ENCODE results near the gene MAFF.

MAFF gene

DNA sequence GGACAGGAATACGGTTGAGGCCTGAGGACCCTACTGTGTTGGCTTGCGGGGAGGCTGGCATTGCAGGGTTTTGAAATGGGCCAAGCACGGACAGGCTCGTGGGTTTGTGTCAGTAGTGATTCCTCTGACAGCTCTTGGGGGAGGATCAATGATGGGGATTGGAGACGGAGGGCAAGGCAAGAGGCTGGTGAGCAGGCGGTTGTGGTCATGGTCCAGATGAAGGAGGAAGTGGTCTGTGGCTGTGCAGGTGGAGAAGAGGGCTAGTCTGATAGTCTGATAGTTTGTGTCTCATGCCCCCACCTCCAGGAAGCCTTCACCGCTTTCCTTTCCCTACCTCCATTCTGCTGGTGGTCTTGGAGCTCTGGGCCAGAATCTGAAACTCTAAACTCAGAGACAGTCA lies 3.0 kb downstream of the MAFF start:
- DNase-seq = peak in 3 of 4 experiments; percentile 25 to 57 (median 50)

- DNase-seq = peak in 1 of 4 experiments; percentile 33
Observed at GRCh38 chr22:38205261-38206128, 3.7 kb downstream of the MAFF start.

DNA sequence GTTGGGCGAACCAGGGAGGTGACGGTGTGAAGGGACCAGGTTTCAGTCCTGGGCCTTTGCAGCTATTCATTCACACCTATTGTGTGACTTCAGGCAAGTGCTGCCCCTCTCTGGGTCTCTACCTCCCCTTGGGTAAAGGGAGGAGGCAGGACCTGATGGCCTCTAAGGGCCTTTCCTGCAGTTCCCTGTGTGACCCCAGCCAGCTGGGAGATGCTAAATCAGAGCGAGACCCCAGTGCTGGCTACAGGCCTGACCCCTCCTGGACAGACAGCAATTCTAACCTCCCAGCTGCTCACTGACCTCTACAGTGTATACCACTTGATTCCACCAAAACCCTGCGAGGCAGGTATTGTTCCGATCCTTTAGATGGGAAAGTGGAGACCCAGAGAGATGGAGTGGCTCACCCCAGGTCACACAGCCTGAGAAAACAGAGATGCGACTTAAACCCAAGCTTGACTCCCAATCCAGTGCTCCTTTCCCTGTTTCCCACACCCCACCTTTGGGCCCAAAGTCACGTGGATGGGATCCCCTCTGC lies 6.2 kb downstream of the MAFF start:
- DNase-seq = no peak

GRCh38 chr22:38208551-38208968 lies 6.8 kb downstream of the MAFF start:
- peak; percentile 34 to 72 (median 62) for DNase-seq

DNA sequence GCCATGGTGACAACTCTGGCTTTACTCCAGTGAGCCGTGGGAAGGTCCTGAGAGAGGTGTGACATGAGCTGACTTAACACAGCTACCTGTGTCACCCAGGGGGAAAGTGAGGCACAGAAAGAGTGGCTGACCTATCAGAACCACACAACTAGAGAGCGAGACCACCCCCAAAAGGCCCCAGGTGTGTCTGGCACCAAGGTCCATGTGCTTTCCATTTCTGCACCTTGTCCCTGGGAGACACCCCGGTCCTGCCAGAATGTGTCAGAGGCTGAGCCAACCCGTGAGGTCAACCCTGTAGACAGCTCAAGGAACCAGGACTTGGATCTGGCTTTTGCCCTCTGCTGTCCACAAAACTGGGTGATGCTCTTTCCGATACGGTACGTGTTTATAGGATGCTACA lies 9.8 kb downstream of the MAFF start:
- DNase-seq = no peak

DNA sequence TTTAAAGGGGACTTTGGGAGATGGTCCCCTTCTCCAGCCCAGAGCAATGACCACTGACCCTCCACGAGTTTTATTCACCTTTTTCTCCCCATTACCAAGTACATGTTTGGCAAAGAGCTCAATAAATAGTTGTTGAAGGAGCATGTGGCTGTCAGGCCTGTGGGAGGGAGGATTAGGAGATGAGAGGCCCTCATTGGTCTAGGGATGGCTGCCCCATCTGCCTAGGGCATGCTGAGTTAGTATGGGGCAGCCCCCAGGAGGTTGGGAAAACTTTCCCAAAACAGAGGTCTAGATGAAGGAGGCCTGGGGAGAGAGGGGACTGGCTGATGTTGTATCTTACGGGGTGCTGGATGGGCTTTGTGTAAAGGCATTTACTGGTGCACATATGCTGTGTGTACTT lies 10.6 kb downstream of the MAFF start:
- no peak for DNase-seq

GRCh38 chr22:38213319-38213989 lies 11.7 kb downstream of the MAFF start:
- DNase-seq = peak; percentile 82 to 95 (median 88)

- DNase-seq = peak; percentile 74 to 86 (median 80)
Observed at GRCh38 chr22:38213990-38214301, 12.2 kb downstream of the MAFF start.

DNA sequence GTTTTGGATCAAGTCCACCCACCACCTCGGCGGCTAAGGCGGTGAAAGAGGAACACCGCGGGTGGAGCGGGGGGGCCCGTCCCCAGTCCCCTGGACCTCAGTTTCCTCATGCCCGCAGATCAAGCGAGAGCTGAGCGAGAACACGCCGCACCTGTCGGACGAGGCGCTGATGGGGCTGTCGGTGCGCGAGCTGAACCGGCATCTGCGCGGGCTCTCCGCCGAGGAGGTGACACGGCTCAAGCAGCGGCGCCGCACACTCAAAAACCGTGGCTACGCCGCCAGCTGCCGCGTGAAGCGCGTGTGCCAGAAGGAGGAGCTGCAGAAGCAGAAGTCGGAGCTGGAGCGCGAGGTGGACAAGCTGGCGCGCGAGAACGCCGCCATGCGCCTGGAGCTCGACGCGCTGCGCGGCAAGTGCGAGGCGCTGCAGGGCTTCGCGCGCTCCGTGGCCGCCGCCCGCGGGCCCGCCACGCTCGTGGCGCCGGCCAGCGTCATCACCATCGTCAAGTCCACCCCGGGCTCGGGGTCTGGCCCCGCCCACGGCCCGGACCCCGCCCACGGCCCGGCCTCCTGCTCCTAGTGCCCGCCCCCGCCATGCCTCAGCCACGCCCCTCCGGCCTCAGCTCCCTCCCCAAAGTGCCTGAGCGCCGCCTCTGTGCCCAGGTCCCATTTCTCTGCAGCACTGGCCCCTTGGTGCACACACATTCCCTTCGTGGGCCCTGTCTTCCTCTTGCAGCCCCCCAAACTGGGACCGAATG lies 12.7 kb downstream of the MAFF start:
- DNase-seq = peak; percentile 70 to 83 (median 77)

DNA sequence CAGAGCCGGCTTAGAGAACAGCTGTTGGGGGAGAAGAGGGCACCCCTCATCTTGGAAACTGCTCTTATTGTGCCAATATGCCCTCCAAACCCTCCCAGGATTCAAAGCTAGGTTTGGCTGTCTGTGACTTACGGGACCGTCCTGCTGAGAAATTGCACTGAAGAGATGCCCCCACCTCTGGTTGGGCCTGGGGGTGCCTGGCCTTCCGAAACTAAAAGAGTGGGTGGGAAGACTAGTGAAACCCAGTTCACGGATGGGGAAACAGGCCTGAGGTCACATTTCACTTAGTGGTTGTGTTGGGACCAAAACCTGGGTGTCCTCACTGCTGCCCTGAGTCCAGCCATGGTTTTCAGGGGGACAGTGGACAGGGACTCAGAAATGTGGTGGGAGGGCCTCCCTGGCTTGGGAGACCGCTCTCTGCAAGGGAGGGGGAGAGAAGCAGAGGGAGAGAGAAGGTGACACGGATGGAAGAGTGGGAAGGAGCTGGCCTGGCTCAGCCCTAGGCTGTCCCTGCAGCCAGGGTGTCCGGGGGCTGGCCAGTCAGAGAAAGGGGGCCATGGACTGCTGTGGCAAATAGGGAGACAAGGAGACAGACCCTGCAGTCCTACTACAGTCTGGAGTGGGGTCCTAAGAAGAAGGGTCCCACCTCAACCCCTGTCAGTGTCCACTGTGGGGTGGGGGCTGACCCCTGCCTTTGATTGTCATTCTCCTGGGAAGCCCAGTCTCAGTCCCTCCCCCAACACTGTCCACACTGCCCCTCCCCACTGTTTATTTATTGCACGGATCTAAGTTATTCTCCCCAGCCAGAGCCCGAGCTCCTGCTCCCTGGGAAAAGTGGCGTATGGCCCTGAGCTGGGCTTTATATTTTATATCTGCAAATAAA lies 13.6 kb downstream of the MAFF start:
- peak in 3 of 4 experiments; percentile 55 to 56 (median 55) for DNase-seq

DNA sequence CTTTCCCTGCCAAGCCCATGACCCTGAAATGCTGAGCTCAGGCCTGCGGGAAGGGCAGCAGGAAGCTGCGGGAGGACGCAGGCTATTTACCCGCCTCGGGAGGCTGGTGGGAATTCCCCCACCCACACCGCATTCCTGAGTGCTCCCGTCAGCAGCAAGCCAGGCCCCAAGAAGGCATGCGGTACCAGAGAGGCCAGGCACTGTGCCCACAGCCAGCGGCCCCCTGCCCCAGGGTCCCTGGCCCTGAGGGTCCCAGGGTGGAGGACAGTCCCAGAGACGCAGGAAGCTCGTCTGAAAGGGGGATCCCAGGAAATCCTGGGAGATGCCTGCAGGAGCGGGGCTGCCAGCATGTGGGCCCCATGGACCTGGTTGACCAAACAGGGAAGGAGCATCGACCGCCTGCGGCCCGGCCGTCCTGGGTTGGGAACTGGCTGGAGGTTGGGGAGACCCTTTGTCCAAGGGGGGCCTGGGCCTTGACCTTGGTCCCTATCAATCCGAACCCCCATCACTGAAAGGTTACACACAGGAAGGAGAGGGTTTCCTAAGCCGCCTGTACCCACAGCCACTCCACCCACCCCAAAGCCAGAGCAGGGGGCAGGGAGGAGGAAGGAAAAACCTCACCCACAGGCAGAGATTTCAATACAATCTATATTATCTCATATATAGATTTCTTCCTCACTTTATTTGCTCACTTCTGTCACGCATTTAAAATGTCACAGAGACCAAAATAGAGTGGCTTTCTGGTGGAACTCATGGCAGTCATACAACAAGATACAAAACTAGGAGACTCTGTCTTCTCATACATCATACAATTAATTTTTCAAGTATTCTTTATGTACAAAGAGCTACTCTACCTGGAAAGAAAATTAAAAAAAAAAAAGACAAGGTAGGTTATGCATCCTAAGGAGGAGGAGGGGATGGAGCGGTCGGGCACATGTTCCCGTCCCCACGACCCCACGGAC lies 17.1 kb downstream of the MAFF start:
- peak; percentile 84 to 94 (median 92) for DNase-seq

DNA sequence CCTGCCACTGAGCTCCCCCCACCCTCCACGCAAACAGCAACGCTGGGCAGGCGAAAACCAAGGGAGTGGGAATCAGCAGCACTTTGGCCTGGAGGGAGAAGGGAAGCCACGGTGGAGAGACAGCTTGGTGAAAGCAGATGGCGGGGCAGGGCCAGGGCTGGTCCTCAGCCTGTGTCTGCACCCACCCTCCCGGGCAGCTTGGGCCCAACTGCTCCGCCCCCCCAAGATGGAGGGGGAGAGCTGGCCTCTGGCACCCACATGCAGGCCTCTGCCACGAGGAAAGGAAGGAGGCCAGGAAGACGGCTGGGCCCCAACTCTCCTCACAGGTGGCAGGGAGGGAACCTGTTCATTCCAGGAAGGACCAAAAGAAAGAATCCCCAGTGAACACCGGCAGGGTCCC lies 17.8 kb downstream of the MAFF start:
- no peak for DNase-seq

DNA sequence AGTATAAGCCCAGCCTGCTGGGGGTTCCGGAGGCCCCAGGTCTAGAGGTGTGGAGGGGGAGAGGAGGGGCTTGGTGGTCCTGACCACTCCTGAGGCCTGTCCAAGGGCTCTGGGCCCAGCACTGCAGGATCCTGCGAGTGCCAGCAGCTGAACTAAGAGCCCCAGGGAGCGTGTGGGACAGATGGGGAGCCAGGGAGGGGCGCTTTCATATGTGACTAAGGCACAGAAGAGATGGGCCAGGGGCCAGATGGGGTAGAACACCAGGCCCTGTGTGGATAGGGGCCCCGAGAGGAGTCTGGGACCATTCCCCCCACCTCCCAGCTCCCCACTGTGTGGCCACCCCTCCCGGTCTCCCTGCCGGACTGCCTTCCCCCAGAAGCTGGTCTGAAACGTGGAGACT lies 18.4 kb downstream of the MAFF start:
- no peak for DNase-seq

DNA sequence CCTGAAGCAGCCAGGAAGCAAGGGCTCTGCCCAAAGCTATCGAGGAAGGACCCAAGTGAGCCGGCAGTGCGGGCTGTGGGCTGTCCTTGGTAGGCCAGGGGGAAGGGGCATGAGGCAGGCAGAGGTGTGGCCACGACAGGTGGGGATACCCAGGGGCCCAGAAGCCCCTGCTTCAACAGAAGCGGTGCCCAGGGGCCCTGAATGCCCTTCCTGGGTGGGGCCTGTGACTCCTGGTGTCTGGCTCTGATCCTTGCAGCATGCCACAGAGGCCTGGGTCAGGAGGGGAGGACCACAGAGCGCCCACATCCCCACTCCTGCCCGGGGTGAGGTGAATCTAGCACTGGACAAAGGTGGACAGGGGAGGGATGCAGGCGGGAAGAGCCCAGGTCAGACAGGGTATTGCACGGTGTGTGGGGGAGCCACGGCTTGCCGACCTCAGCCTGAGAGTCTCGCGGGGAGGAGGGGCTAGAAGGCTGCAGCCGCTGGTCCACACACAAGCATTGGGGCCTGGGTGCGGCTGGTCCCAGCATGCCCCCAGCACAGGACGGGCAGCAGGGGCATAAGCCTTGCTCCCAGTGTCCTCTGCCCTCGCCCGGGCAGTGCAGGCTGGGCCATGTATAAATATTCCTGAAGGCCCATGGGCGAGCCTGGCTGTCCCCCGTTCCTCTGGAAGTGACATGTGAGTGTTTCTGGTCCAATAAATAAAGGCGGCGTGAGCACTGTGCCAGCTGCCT lies 19.0 kb downstream of the MAFF start:
- no peak for DNase-seq

GRCh38 chr22:38221407-38221806 lies 19.6 kb downstream of the MAFF start:
- no peak for DNase-seq

DNA sequence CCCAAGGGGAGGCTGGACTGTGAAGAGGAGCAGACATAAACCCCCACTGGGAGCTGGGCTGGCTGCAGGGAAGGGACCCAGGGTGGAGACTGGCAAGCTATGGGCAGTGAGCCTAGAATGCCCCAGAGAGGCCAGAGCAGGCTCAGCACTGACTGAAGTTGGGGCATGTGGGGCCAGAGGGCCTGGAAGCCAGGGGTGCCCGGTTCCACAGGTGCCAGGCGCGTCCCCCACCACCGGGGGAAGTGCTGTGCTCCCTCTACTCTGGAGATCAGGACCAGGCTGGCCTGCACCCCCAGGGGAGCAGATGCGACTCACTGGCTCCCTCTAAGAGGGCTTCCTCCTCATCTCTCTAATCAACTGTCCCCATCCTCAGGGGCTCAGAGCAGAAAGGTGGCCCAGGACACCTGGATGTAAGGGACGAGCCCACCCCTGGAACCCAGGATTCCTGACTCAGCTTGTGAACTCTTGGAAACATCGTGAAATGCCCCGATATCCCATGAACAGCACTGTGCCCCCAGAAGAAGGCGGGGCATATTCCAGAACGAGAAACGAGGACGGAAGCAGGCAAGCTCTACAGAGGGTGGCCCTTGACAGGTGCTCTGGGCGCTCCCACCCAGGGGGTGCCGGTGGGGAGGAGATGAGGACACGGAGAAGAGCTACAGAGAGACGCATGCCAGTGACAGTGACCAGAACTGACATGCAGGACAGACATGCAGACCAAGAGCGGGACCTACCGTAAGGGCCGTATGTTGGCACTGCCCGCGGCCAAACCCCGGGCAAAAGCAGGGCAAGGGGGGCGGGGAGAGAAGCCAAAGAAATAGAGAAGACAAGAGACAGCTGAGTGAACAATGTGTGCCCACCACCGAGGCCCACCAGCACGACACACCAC lies 20.4 kb downstream of the MAFF start:
- DNase-seq = no peak

DNA sequence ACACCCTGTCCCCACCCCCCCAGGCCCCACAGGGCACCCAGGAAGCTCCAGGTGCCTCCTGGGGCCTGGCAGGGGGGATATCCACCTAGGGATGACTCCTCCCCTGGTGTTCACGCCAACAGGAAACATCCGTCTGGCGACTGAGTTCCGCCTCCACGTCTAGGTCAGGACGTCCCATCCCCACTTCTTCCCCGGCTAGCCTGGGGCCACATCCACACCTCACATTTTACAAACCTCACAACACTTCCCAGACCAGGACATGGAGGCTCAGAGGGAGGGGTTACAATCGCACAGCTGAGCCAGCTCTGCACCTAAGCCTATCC lies 21.0 kb downstream of the MAFF start:
- DNase-seq = no peak

DNA sequence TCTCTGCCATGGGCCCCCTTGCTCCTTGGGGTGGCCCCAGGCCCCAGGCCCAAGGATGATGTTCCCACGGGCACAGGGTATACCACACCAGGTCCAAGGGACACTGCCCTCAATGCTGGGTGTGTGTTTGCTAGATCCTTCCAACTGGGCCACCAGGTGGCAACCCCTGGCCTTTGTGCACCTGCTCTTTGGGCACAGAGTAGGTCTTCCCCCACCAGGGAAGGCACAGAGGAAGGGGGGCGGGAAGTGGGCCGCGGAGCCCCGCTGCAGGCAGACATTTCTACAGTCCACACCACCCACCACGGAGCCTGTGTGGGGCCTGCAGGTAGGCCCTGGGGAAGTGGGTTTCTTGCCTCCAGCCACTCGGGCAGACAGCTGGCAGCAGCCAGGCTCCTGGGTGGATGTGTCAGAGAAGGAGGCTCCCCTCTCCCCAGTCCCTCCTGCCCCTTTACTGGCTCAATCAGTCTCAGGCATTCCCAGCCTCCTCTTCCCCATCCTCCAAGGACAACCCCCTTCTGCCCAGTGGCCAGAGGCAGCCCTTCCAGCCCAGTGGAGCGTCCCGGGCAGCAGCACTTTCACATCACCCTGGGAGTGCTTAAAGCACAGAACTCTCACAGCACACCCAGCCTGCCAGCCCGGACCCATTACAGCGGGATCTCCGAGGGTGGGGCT lies 21.6 kb downstream of the MAFF start:
- DNase-seq = no peak

All from suppressor macrophage (primary cell).